Cardiac muscle cell (in vitro differentiated cells and primary cell): ENCODE measurements around the gene DLGAP1. TPM values are rescaled to one million over a fixed set of nuclear protein-coding genes. Genes with fewer than 3 reads are reported as not detected.

Source experiments
- DNase-seq, 2 donors: peaks; one replicate each; pipeline versions ENCODE4 v3.0.0 to v3.0.0-alpha.2; 2010 to 2017; ENCODE audit warnings: low read depth in 1 of 2, low spot score in 1 of 2
- H3K27ac ChIP-seq: fragments of 200-600 bp; sonication (generic); 2 replicates; pipeline ENCODE4 v1.5.1; 2016
- H3K27me3 ChIP-seq: fragments of 200-600 bp; sonication (generic); 2 replicates; pipeline ENCODE4 v1.6.0; 2016; ENCODE audit warnings: control low read depth
- H3K36me3 ChIP-seq: fragments of 200-600 bp; sonication (generic); 2 replicates; pipeline ENCODE4 v1.5.1; 2016; ENCODE audit warnings: control low read depth
- H3K4me1 ChIP-seq: fragments of 200-600 bp; sonication (generic); 2 replicates; pipeline ENCODE4 v1.8.1; 2017; ENCODE audit warnings: low read depth, mild to moderate bottlenecking, mixed run types
- H3K4me3 ChIP-seq: fragments of 200-600 bp; sonication (generic); 2 replicates; pipeline ENCODE4 v1.5.1; 2016; ENCODE audit warnings: mild to moderate bottlenecking
- H3K9me3 ChIP-seq: fragments of 200-600 bp; sonication (generic); 2 replicates; pipeline ENCODE4 v1.5.1; 2017; ENCODE audit warnings: low read depth, mild to moderate bottlenecking, control low read depth
- CTCF ChIP-seq: IDR thresholded peaks from 2 replicates; pipeline ENCODE4 v1.5.1; 2012; ENCODE audit warnings: low read depth, mild to moderate bottlenecking, low read length
- polyA plus RNA-seq: library from polyadenylated mRNA; unstranded; fragments of >200 nt; fragmentation: Nextera tagmentation; extraction: Ambion mirVana; gene quantifications from 2 replicates; pipeline ENCODE4 v1.2.1, GENCODE V29; 2016
- total RNA-seq: library from RNA; depleted of rRNA; stranded (reverse); fragments of >200 nt; gene quantifications from 2 replicates; pipeline ENCODE4 v1.2.3, GENCODE V29; 2016

Gene DLGAP1
- total and polyA plus RNA-seq, 2 experiments from 2014 or later: 2.5 to 7.9 TPM

- no peaks in the 10 kb centered on the region for H3K9me3 ChIP-seq
- H3K4me3 ChIP-seq: no peak overlapping the region
- H3K27me3 ChIP-seq: no peaks in the 10 kb centered on the region
- TF ChIP-seq CTCF: no peak
- H3K4me1 ChIP-seq: no peaks in the 10 kb centered on the region
- no peaks in the 10 kb centered on the region for H3K36me3 ChIP-seq
- no peak overlapping the region for H3K27ac ChIP-seq
- no peak for DNase-seq
These were observed 435.1 kb downstream of the DLGAP1 start for GRCh38 chr18:4020026-4020425.

DNA sequence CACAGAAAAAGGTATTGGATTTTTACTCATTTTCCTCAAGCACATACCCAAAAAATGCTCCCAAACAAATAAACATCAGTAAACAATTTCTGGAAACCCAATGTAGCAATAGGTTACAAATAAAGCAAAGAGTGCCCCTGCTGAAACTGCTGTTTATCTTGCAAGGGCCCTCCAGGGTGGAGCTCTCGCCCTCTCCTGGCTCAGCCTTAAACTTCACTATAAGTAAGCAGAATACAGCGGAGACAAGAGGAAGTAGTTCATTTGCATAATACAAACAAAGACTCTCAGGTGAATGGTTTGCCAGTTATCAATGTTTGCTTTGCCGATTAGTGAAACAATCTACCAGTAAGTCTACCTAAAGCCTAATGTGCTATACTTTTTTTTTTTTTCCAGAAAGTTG is 437.6 kb downstream of the DLGAP1 start:
- Histone ChIP-seq H3K36me3 (no peaks in the 10 kb centered on the region), H3K27me3 (no peaks in the 10 kb centered on the region), H3K4me3 (no peak overlapping the region), H3K27ac (no peak overlapping the region), H3K9me3 (no peaks in the 10 kb centered on the region), H3K4me1 (no peaks in the 10 kb centered on the region)
- no peak for TF ChIP-seq CTCF
- peak in 1 of 2 donors; percentile 49 for DNase-seq

- H3K27ac ChIP-seq: no peak overlapping the region
- H3K9me3 ChIP-seq: no peaks in the 10 kb centered on the region
- DNase-seq: no peak
- H3K27me3 ChIP-seq: no peaks in the 10 kb centered on the region
- no peaks in the 10 kb centered on the region for H3K36me3 ChIP-seq
- no peaks in the 10 kb centered on the region for H3K4me1 ChIP-seq
- H3K4me3 ChIP-seq: no peak overlapping the region
- no peak for TF ChIP-seq CTCF
These were observed 438.6 kb downstream of the DLGAP1 start for GRCh38 chr18:4016391-4017049.

DNA sequence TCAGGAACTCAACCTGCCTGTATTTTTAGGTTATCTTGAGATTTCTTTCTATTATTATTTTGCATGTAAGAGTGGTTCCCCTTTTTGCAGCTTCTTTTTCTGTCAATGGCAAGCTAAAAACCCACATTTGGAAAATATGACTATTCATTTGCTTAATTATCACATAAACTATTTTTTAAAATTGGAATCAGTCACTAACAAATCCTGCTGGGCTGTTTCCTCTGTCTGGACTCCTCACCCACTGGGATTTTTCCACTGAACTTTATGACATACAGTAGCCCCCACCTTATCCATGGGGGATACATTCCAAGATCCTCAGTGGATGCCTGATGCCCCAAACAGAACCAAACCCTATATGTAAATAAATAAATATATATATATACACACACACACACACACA is 447.3 kb downstream of the DLGAP1 start:
- TF ChIP-seq CTCF: no peak
- H3K36me3 ChIP-seq: no peaks in the 10 kb centered on the region
- no peak for DNase-seq
- no peak overlapping the region for H3K4me3 ChIP-seq
- no peaks in the 10 kb centered on the region for H3K27me3 ChIP-seq
- peaks cover 7% of the 10 kb centered on the region for H3K4me1 ChIP-seq
- H3K9me3 ChIP-seq: no peaks in the 10 kb centered on the region
- no peak overlapping the region for H3K27ac ChIP-seq

- Histone ChIP-seq H3K36me3 (no peaks in the 10 kb centered on the region), H3K4me3 (no peak overlapping the region), H3K9me3 (no peaks in the 10 kb centered on the region), H3K27me3 (no peaks in the 10 kb centered on the region), H3K4me1 (peaks cover 7% of the 10 kb centered on the region), H3K27ac (no peak overlapping the region)
- DNase-seq: no peak
- no peak for TF ChIP-seq CTCF
These were observed 450.8 kb downstream of the DLGAP1 start for GRCh38 chr18:4004183-4004829.
